GM12878 (cell line): ENCODE data around the gene PRSS27. TPM values are rescaled to one million over a fixed set of nuclear protein-coding genes. Genes with fewer than 3 reads are reported as not detected.

Experiments
- ATAC-seq: fragments of 200-7000 bp; cut with Tn5 transposase; 3 replicates; pipeline ENCODE4 v1.9.1; 2020; ENCODE audit warnings: mild to moderate bottlenecking, moderate library complexity
- BruUV-seq: library from RNA; stranded (reverse); fragments of 400-500 nt; replicated peaks from 2 replicates; lab custom pipeline; 2021; lab: Mats Ljungman, UMichigan
- CTCF ChIA-PET: fragments of 300-600 bp; sonication (Branson Sonifier 250); formaldehyde crosslinking; extraction: SDS; loops from one replicate; lab custom pipeline; 2021; ENCODE audit warnings: inconsistent platforms; lab: Yijun Ruan, JAX
- POLR2A ChIA-PET: fragments of 350-600 bp; formaldehyde crosslinking; extraction: SDS; loops from one replicate; lab custom pipeline; 2021; ENCODE audit warnings: inconsistent platforms; lab: Charles Lee
- RAD21 ChIA-PET: fragments of 300-600 bp; sonication (Branson Sonifier 250); formaldehyde crosslinking; loops from one replicate; lab custom pipeline; 2023; ENCODE audit warnings: antibody characterized with exemption; ENCODE audit not compliant: unreplicated experiment; lab: Charles Lee
- SMC1A ChIA-PET: fragments of 300-600 bp; sonication (Branson Sonifier 250); formaldehyde crosslinking; loops from one replicate; lab custom pipeline; 2023; ENCODE audit not compliant: unreplicated experiment, uncharacterized antibody; lab: Charles Lee
- DNase-seq: peaks from one replicate; pipeline ENCODE4 v3.0.0-alpha.2; 2011; ENCODE audit warnings: low read depth, low spot score
- FAIRE-seq: peaks from 3 replicates; lab custom pipeline; 2011; peaks lifted over from hg19 to GRCh38; lab: Jason Lieb, UNC
- H2AFZ ChIP-seq: 2 replicates; pipeline ENCODE4 v1.6.0; 2011; ENCODE audit warnings: low read depth, low read length, control low read depth; ENCODE audit not compliant: control insufficient read depth
- H3K27ac ChIP-seq: 2 replicates; pipeline ENCODE4 v1.5.1; 2011; ENCODE audit warnings: control low read depth; ENCODE audit not compliant: control insufficient read depth, insufficient read depth
- H3K27me3 ChIP-seq, 2 experiments: replicated peaks in 1 of 2; 2 replicates each; pipeline versions ENCODE4 v1.6.0 to v1.6.1; 2011; ENCODE audit warnings: low read length in 1 of 2; ENCODE audit not compliant: control insufficient read depth in 2 of 2, insufficient read depth in 2 of 2
- H3K36me3 ChIP-seq, 2 experiments: 2 replicates each; pipeline ENCODE4 v1.5.1; 2011; ENCODE audit warnings: low read length in 1 of 2; ENCODE audit not compliant: control insufficient read depth in 2 of 2, insufficient read depth in 2 of 2
- H3K4me1 ChIP-seq: 2 replicates; pipeline ENCODE4 v1.6.1; 2011; ENCODE audit warnings: mild to moderate bottlenecking, low read length, moderate library complexity, mixed read lengths; ENCODE audit not compliant: control insufficient read depth, insufficient read depth
- H3K4me2 ChIP-seq: 2 replicates; pipeline ENCODE4 v1.6.0; 2011; ENCODE audit warnings: control low read depth; ENCODE audit not compliant: control insufficient read depth, insufficient read depth
- H3K4me3 ChIP-seq: fragments of 200-600 bp; sonication (generic); 2 replicates; pipeline ENCODE4 v1.5.1; 2016
- H3K79me2 ChIP-seq: 2 replicates; pipeline ENCODE4 v1.6.0; 2011; ENCODE audit warnings: low read length; ENCODE audit not compliant: control insufficient read depth, insufficient read depth
- H3K9ac ChIP-seq: 2 replicates; pipeline ENCODE4 v1.8.0; 2011; ENCODE audit warnings: low read length, control low read depth, mixed read lengths; ENCODE audit not compliant: control insufficient read depth, insufficient read depth
- H3K9me3 ChIP-seq: replicated peaks from 3 replicates; pipeline ENCODE4 v1.5.1; 2011; ENCODE audit warnings: mild to moderate bottlenecking, low read length; ENCODE audit not compliant: control insufficient read depth, insufficient read depth
- H4K20me1 ChIP-seq: 2 replicates; pipeline ENCODE4 v1.6.0; 2011; ENCODE audit not compliant: control insufficient read depth, insufficient read depth
- JUNB ChIP-seq: IDR thresholded peaks from 2 replicates; pipeline ENCODE4 v1.6.1; 2016; ENCODE audit warnings: antibody characterized with exemption, mild to moderate bottlenecking
- NFYB ChIP-seq: IDR thresholded peaks from 2 replicates; pipeline ENCODE4 v1.6.1; 2011; ENCODE audit warnings: low read depth, mild to moderate bottlenecking, low read length, improper control_type of control experiment, moderate library complexity; ENCODE audit not compliant: insufficient read depth
- NRF1 ChIP-seq: conservative IDR thresholded peaks from 2 replicates; pipeline ENCODE4 v1.6.1; 2011; ENCODE audit warnings: mild to moderate bottlenecking, low read depth, low read length, improper control_type of control experiment
- TCF12 ChIP-seq: IDR thresholded peaks from 2 replicates; pipeline ENCODE4 v1.6.1; 2011; ENCODE audit warnings: low read depth, mild to moderate bottlenecking, low read length
- USF1 ChIP-seq: IDR thresholded peaks from 2 replicates; pipeline ENCODE4 v1.6.1; 2011; ENCODE audit warnings: borderline replicate concordance, low read depth, mild to moderate bottlenecking, moderate library complexity, mixed read lengths, low read length; ENCODE audit not compliant: insufficient read depth; ENCODE audit errors: extremely low read length
- ZBED1 ChIP-seq: IDR thresholded peaks from 2 replicates; pipeline ENCODE4 v1.6.1; 2016; ENCODE audit warnings: borderline replicate concordance
- WGBS: methylation state at CpG from one replicate; pipeline ENCODE4 v1.1.6; 2016; ENCODE audit warnings: low lambda C conversion rate; ENCODE audit not compliant: insufficient replicate concordance, insufficient coverage; ENCODE audit errors: missing lambda C conversion rate; 5-methylcytosine and 5-hydroxymethylcytosine counted together
- in situ Hi-C: fragments of 300-500 bp; cut with MboI; formaldehyde crosslinking; loops from 9 replicates; pipeline ENCODE4 v1.14.3; 2018; ENCODE audit warnings: mixed read lengths
- intact Hi-C: fragments of 100-400 bp; cut with micrococcal nuclease; formaldehyde crosslinking; loops from one replicate; pipeline ENCODE4 v1.14.2; 2022; ENCODE audit not compliant: unreplicated experiment
- polyA plus RNA-seq, 11 experiments: library from polyadenylated mRNA; depleted of rRNA in 4 of 11; unstranded in 6 of 11; stranded (reverse) in 5 of 11; fragments of >200 nt; fragmentation: Nextera tagmentation in 4 of 11; fragmentation: Illumina TruSeq in 1 of 11; extraction: Ambion mirVana in 4 of 11; extraction: Trizol in 1 of 11; gene quantifications; 1 replicate in 1 of 11; 2 replicates in 10 of 11; pipeline versions ENCODE4 v1.2.1 to v1.2.3, GENCODE V29; 2011 to 2016; ENCODE audit warnings: inconsistent platforms in 2 of 11, missing spikeins in 2 of 11, low read depth in 1 of 11
- total RNA-seq, 4 experiments: library from RNA; depleted of rRNA in 3 of 4; stranded (reverse); fragments of >200 nt in 3 of 4; fragmentation: Illumina TruSeq in 1 of 4; extraction: Trizol in 1 of 4; gene quantifications; 2 replicates each; pipeline versions ENCODE4 v1.2.1 to v1.2.3, GENCODE V29; 2013 to 2021
- TF ChIP-seq, protein P1 (sequence below): fragments of 450-650 bp; IDR thresholded peaks from 2 replicates; pipeline ENCODE4 v1.6.1; 2017; ENCODE audit warnings: borderline replicate concordance
- TF ChIP-seq, protein P2 (sequence below), 3 experiments: IDR thresholded peaks in 2 of 3; conservative IDR thresholded peaks in 1 of 3; 2 replicates each; pipeline ENCODE4 v1.5.1; 2011; ENCODE audit warnings: low read depth in 3 of 3, low read length in 3 of 3, mild to moderate bottlenecking in 3 of 3, control low read depth in 2 of 3, moderate library complexity in 2 of 3, inconsistent platforms in 1 of 3, mixed read lengths in 1 of 3; ENCODE audit not compliant: control insufficient read depth in 2 of 3, insufficient read depth in 1 of 3; ENCODE audit errors: extremely low read depth in 1 of 3

The PRSS27 gene
- total and polyA plus RNA-seq, 10 of the 15 experiments (the other 5 are each of a cell fraction or from before 2014, with no cell fraction given) = 0.18 to 1.8 (median 0.51) TPM; not detected in 2

DNA sequence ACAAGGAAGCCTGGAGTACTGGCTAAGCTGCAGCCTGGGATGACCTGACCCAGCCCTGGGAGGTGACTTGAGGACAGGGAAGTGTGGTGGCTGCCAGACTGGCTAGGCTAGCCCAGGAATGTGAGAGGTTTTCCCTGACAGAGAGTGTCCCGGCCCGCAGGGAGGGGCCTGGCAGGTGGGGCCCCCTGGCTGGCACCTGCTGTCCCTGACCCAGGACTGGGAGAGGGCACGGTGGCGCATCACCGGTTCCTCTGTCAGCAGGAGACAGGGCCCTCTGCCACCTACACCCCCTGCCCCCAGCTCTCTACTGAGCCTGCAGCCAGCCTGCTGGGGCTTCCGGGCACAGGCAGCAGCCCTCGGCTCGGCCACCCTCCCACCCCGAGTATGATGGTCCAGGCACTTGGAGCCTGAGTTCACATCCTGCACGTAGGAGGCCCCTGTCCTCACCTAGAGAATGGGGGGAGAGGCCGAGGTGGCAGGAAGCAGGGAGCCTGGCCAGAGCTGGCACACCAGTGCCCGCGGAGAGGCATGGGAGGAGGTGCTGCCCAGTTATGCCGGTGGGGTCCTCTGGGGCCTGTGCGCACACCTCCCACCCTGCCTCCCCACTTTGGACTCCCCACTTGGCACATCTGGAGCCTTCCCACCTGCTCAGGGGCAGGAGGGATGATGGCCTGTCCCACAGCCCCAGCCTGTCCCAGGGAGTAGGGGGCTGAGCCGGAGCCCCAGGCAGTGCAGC lies 528 bp downstream of the PRSS27 start:
- ChIA-PET SMC1A (interaction anchor here (0.7 to 1.1 kb wide), 2 partner anchors 22 to 32 kb away, joined by 3 read pairs; no protein-coding TSS in a partner anchor), CTCF (interaction anchor here (0.9 kb wide), 1 partner anchor 37 kb away, joined by 3 read pairs; the partner anchor contains the start of gene KCTD5), POLR2A (no interaction called here), RAD21 (interaction anchor here (1.4 kb wide), 1 partner anchor 34 kb away, joined by 3 read pairs; no protein-coding TSS in a partner anchor)
- intact Hi-C loops (loop anchor here (2.0 to 10.0 kb wide), 2 partner anchors 37 to 145 kb away; partner anchors contain the start of gene KCTD5), in situ Hi-C loops (no loop called here)
- H3K36me3 ChIP-seq = no peaks in the 10 kb centered on the region
- H2AFZ ChIP-seq = no peak overlapping the region
- H3K4me3 ChIP-seq = no peak overlapping the region
- 0 out of 2 replicates have a peak, but pooled peaks cover 6% of the 10 kb centered on the region for H3K4me1 ChIP-seq
- BruUV-seq = no TSS peak
- H3K27me3 ChIP-seq = no peaks in the 10 kb centered on the region
- DNase-seq = no peak
- H3K4me2 ChIP-seq = no peak overlapping the region
- H4K20me1 ChIP-seq = no peaks in the 10 kb centered on the region
- FAIRE-seq = no peak
- no peak overlapping the region for H3K9ac ChIP-seq
- no peak for ATAC-seq
- WGBS = 79% methylated on average over 15 of the region's 16 CpGs
- no peaks in the 10 kb centered on the region for H3K79me2 ChIP-seq
- TF ChIP-seq NRF1 (no peak), USF1 (no peak), ZBED1 (no peak), JUNB (no peak), TCF12 (no peak), NFYB (no peak)
- TF ChIP-seq, protein P1, sequence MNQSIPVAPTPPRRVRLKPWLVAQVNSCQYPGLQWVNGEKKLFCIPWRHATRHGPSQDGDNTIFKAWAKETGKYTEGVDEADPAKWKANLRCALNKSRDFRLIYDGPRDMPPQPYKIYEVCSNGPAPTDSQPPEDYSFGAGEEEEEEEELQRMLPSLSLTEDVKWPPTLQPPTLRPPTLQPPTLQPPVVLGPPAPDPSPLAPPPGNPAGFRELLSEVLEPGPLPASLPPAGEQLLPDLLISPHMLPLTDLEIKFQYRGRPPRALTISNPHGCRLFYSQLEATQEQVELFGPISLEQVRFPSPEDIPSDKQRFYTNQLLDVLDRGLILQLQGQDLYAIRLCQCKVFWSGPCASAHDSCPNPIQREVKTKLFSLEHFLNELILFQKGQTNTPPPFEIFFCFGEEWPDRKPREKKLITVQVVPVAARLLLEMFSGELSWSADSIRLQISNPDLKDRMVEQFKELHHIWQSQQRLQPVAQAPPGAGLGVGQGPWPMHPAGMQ = no peak
- TF ChIP-seq, protein P2, sequence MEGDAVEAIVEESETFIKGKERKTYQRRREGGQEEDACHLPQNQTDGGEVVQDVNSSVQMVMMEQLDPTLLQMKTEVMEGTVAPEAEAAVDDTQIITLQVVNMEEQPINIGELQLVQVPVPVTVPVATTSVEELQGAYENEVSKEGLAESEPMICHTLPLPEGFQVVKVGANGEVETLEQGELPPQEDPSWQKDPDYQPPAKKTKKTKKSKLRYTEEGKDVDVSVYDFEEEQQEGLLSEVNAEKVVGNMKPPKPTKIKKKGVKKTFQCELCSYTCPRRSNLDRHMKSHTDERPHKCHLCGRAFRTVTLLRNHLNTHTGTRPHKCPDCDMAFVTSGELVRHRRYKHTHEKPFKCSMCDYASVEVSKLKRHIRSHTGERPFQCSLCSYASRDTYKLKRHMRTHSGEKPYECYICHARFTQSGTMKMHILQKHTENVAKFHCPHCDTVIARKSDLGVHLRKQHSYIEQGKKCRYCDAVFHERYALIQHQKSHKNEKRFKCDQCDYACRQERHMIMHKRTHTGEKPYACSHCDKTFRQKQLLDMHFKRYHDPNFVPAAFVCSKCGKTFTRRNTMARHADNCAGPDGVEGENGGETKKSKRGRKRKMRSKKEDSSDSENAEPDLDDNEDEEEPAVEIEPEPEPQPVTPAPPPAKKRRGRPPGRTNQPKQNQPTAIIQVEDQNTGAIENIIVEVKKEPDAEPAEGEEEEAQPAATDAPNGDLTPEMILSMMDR (IDR thresholded peaks at IDR 0.05 in 2 of 3, conservative IDR thresholded peaks at IDR 0.05 in 1 of 3; ENCODE audit: control insufficient read depth in 2 of 3, extremely low read depth in 1 of 3, insufficient read depth in 1 of 3, low read depth in 3 of 3, low read length in 3 of 3) = no peak
- no peaks in the 10 kb centered on the region for H3K9me3 ChIP-seq
- no peak overlapping the region for H3K27ac ChIP-seq
